ENCODE data around the gene HMOX2.

The HMOX2 gene

GRCh38 chr16:4525634-4526277, 49.6 kb downstream of the HMOX2 start:
- DNase-seq: no peak

GRCh38 chr16:4529085-4530060, 53.2 kb downstream of the HMOX2 start:
- no peak for DNase-seq

GRCh38 chr16:4531811-4532210, 55.6 kb downstream of the HMOX2 start:
- DNase-seq: no peak

- no peak for DNase-seq
Measured at GRCh38 chr16:4532238-4532637, 56.0 kb downstream of the HMOX2 start.

GRCh38 chr16:4533490-4533889, 57.3 kb downstream of the HMOX2 start:
- DNase-seq: no peak

GRCh38 chr16:4534151-4534790, 58.1 kb downstream of the HMOX2 start:
- DNase-seq: no peak

GRCh38 chr16:4535627-4536108, 59.5 kb downstream of the HMOX2 start:
- DNase-seq: no peak

- no peak for DNase-seq
Measured at GRCh38 chr16:4536391-4537106, 60.4 kb downstream of the HMOX2 start.

- no peak for DNase-seq
Measured at GRCh38 chr16:4537376-4538343, 61.5 kb downstream of the HMOX2 start.

GRCh38 chr16:4538350-4539235, 62.4 kb downstream of the HMOX2 start, which contains the start of gene CDIP1:
TSS of gene CDIP1 (minus strand) at chr16:4538773. CDS start at chr16:4514130, 24,643 bp downstream.
- DNase-seq: peak; percentile 78

GRCh38 chr16:4539716-4540284, 63.6 kb downstream of the HMOX2 start:
- DNase-seq: no peak

GRCh38 chr16:4544473-4544872, 68.3 kb downstream of the HMOX2 start:
- DNase-seq: peak; percentile 47

GRCh38 chr16:4548124-4548523, 71.9 kb downstream of the HMOX2 start:
- DNase-seq: no peak

GRCh38 chr16:4550591-4550990, 74.4 kb downstream of the HMOX2 start:
- DNase-seq: no peak

GRCh38 chr16:4552541-4552940, 76.3 kb downstream of the HMOX2 start:
- DNase-seq: no peak

GRCh38 chr16:4556112-4556511, 79.9 kb downstream of the HMOX2 start, which contains the start of gene C16orf96:
TSS of gene C16orf96 (plus strand) at chr16:4556340. CDS start at chr16:4556490, 150 bp downstream.
- DNase-seq: no peak

GRCh38 chr16:4556580-4556979, 80.4 kb downstream of the HMOX2 start:
- DNase-seq: no peak

- DNase-seq: no peak
Measured at GRCh38 chr16:4557973-4558372, 81.8 kb downstream of the HMOX2 start.
